ENCODE results near the gene GNAI3.

The GNAI3 gene

DNA sequence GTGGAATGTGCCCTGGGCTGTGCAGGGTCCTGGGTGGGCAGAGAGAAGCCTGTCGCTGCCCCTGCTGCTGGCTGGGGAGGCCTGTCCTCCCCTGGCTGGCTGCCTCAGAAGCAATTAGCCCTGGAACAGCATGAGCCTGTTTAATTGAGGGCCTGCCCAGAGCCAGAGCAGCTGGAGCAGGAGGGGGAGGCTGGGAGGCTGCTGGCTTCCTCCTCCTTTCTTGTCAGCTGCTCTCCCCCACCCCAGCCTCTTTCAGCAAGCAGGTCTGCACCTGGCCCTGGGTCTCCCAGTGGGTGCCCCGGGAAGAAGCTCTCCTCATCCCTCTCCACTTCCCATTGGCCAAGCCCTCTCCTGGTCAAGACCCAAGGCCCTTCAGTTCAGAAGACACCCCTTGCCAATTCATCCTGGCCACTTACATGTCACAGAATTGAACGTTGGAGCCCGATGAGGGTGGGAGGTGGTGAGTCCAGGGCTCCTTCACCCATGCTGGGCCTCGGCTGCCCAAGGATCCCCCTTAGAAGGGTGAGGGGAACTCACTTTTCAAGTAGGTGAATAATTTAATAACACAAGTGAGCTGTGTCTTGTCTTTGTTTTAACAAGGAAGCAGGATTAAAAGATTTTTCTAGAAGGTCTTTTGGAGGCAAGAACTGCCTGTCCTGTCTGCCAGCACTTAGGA lies 84.4 kb downstream of the GNAI3 start:
- Histone ChIP-seq H3K4me3 (replicated peaks; ENCODE audit: insufficient read depth, low read length) (no peak overlapping the region), H3K27ac (replicated peaks) (no peak overlapping the region), H3K27me3 (ENCODE audit: insufficient read depth, poor library complexity, severe bottlenecking) (no peaks in the 10 kb centered on the region)
- TF ChIP-seq, protein P1, sequence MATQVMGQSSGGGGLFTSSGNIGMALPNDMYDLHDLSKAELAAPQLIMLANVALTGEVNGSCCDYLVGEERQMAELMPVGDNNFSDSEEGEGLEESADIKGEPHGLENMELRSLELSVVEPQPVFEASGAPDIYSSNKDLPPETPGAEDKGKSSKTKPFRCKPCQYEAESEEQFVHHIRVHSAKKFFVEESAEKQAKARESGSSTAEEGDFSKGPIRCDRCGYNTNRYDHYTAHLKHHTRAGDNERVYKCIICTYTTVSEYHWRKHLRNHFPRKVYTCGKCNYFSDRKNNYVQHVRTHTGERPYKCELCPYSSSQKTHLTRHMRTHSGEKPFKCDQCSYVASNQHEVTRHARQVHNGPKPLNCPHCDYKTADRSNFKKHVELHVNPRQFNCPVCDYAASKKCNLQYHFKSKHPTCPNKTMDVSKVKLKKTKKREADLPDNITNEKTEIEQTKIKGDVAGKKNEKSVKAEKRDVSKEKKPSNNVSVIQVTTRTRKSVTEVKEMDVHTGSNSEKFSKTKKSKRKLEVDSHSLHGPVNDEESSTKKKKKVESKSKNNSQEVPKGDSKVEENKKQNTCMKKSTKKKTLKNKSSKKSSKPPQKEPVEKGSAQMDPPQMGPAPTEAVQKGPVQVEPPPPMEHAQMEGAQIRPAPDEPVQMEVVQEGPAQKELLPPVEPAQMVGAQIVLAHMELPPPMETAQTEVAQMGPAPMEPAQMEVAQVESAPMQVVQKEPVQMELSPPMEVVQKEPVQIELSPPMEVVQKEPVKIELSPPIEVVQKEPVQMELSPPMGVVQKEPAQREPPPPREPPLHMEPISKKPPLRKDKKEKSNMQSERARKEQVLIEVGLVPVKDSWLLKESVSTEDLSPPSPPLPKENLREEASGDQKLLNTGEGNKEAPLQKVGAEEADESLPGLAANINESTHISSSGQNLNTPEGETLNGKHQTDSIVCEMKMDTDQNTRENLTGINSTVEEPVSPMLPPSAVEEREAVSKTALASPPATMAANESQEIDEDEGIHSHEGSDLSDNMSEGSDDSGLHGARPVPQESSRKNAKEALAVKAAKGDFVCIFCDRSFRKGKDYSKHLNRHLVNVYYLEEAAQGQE (IDR thresholded peaks at IDR 0.05; ENCODE audit: insufficient replicate concordance, low read depth): no peak
- TF ChIP-seq POLR2AphosphoS5 (IDR thresholded peaks at IDR 0.05; ENCODE audit: low read depth) (no peak), GABPA (IDR thresholded peaks at IDR 0.05; ENCODE audit: low read depth) (no peak), SPI1 (IDR thresholded peaks at IDR 0.05; ENCODE audit: borderline replicate concordance, low read depth) (no peak)
- TF ChIP-seq, protein P2, sequence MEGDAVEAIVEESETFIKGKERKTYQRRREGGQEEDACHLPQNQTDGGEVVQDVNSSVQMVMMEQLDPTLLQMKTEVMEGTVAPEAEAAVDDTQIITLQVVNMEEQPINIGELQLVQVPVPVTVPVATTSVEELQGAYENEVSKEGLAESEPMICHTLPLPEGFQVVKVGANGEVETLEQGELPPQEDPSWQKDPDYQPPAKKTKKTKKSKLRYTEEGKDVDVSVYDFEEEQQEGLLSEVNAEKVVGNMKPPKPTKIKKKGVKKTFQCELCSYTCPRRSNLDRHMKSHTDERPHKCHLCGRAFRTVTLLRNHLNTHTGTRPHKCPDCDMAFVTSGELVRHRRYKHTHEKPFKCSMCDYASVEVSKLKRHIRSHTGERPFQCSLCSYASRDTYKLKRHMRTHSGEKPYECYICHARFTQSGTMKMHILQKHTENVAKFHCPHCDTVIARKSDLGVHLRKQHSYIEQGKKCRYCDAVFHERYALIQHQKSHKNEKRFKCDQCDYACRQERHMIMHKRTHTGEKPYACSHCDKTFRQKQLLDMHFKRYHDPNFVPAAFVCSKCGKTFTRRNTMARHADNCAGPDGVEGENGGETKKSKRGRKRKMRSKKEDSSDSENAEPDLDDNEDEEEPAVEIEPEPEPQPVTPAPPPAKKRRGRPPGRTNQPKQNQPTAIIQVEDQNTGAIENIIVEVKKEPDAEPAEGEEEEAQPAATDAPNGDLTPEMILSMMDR (IDR thresholded peaks at IDR 0.05; ENCODE audit: insufficient read depth, low read length): no peak
- DNase-seq (ENCODE audit: low read depth in 1 of 2, low spot score in 1 of 2): no peak

DNA sequence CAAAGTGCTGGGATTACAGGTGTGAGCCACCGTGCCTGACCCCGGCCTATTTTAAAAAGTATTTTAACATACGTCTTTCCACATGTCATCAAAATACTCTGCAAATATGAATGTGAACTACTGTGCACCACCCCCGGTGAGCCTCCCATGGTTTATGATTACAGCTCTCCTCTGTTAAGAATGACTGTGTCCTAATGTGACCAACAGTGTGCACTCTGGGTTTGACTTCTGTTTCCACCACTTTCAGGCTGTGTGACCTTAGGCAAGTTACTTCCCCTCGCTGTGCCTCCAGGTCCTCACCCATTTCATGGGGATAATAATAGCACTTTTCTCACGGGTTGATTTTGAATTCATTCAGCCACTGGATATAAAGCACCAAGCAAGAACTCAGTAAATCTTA lies 85.9 kb downstream of the GNAI3 start:
- H3K27ac ChIP-seq (replicated peaks): no peak overlapping the region
- no peak for DNase-seq (ENCODE audit: low read depth in 1 of 2, low spot score in 1 of 2)
- no peaks in the 10 kb centered on the region for H3K27me3 ChIP-seq (ENCODE audit: insufficient read depth, poor library complexity, severe bottlenecking)
- no peak overlapping the region for H3K4me3 ChIP-seq (replicated peaks; ENCODE audit: insufficient read depth, low read length)
- TF ChIP-seq GABPA (IDR thresholded peaks at IDR 0.05; ENCODE audit: low read depth) (no peak), POLR2AphosphoS5 (IDR thresholded peaks at IDR 0.05; ENCODE audit: low read depth) (no peak), SPI1 (IDR thresholded peaks at IDR 0.05; ENCODE audit: borderline replicate concordance, low read depth) (no peak)
- TF ChIP-seq, protein P2 (IDR thresholded peaks at IDR 0.05; ENCODE audit: insufficient read depth, low read length): no peak
- TF ChIP-seq, protein P1 (IDR thresholded peaks at IDR 0.05; ENCODE audit: insufficient replicate concordance, low read depth): no peak

DNA sequence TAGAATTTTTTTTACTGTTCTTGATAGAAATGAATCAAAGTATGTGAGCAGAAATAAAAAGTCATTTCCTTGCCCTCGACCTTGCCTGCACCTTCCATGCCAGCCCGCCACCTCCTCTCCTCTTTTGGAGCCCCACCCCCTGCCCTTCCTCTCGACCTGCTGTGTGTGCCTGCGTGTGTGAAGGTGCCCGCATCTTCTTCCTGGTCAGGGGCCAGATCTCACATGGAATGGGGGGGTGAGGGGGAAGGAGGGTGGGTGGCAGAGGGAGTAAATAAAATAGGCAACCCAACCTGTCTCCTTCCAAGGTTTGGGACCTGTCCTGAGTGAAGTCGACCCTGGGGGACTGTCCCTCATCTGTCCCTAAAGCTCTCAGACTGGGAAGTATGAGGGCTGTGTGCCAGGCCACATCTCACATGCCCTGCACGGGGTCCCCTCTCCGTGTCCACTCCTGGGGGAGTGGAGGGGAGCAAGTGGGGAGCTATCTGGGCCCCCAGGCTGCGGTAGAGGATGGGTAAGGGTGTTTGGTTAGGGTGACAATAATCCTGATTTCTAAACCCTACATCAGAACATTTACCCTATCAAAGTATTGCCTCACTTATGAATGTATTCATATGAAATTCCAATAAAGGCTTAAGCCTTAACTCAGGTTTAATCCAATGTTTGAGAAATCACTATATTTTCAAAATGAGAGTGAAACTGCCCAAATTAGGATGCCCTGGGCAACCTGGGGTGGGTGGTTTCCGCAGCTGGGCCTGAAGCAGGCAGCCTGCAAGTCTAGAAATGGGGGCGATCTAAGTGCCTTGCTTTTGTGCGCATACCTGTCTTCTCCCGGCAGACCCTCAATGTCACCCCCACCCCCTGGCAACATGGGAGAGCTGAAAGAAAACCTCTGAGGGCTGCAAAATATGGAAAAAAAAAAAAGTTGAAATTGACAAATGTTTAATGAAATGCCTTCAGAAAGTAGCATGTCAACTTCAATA lies 86.6 kb downstream of the GNAI3 start:
- no peak overlapping the region for H3K27ac ChIP-seq (replicated peaks)

More for the DNA sequence above, 86.6 kb downstream of the GNAI3 start:
- TF ChIP-seq, protein P1 (IDR thresholded peaks at IDR 0.05; ENCODE audit: insufficient replicate concordance, low read depth): no peak
- TF ChIP-seq, protein P2 (IDR thresholded peaks at IDR 0.05; ENCODE audit: insufficient read depth, low read length): no peak
- TF ChIP-seq SPI1 (IDR thresholded peaks at IDR 0.05; ENCODE audit: borderline replicate concordance, low read depth) (no peak), POLR2AphosphoS5 (IDR thresholded peaks at IDR 0.05; ENCODE audit: low read depth) (no peak), GABPA (IDR thresholded peaks at IDR 0.05; ENCODE audit: low read depth) (no peak)
- Histone ChIP-seq H3K4me3 (replicated peaks; ENCODE audit: insufficient read depth, low read length) (no peak overlapping the region), H3K27me3 (ENCODE audit: insufficient read depth, poor library complexity, severe bottlenecking) (no peaks in the 10 kb centered on the region)
- no peak for DNase-seq (ENCODE audit: low read depth in 1 of 2, low spot score in 1 of 2)

Measured in HL-60 (cell line).